GM19467 (cell line): ENCODE results near the gene HENMT1.

Experiments
- ATAC-seq: cut with Tn5 transposase; IDR thresholded peaks from one replicate; pipeline ENCODE4 v1.9.1; 2021; ENCODE audit warnings: mild to moderate bottlenecking, moderate library complexity; ENCODE audit not compliant: unreplicated experiment

HENMT1 gene

DNA sequence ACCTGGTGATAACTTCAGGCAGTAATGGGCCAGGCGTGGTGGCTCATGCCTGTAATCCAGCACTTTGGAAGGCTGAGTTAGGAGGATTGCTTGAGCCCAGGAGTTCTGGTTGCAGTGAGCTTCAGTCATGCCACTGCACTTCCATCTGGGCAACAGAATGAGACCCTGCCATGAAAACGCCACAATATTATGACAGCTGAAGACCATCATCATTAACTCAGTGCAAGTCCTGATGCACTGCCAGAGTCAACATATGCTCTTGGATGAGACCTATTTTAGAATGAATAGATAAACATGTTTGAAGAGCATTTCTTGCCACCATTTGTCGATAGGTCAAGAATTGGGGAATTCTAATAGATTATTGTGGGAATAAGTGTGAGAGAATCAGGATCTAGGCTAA lies 26.4 kb downstream of the HENMT1 start:
- ATAC-seq, result no peak

DNA sequence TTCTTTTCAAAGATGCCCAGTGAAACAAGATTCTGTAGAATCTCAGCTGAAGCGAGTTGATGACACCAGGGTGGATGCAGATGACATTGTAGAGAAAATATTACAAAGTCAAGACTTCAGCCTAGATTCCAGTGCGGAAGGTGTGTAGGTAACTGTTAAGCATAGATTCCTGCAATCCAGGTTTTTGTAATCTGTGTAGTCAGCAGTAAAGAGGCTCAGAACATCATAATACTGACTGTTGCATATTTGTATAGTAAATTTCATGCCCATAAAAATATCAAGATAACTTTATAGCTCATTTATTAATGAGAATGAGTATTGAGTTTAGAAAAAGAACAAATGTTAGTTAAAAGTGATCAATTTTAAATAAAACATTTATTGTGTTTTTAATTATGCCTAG lies 32.2 kb downstream of the HENMT1 start:
- ATAC-seq, result no peak

DNA sequence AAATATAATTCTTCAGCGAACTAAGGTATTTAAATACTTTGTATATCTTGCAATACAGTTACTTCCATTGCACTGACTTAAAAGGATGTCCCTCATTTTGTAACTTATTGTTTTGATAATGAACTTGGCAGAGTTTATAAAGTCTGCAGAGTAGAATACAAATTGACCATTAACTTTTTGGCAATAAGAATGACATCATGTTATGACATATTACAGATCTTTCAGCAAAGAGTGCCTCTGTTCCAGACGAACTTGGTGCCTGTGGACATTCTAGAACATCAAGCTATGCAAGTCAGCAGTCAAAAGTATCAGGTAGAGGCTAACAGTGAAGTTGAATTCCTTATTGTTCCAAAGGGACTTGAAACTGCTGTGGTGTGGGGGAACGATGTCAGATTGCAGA lies 32.9 kb downstream of the HENMT1 start:
- ATAC-seq, result no peak

DNA sequence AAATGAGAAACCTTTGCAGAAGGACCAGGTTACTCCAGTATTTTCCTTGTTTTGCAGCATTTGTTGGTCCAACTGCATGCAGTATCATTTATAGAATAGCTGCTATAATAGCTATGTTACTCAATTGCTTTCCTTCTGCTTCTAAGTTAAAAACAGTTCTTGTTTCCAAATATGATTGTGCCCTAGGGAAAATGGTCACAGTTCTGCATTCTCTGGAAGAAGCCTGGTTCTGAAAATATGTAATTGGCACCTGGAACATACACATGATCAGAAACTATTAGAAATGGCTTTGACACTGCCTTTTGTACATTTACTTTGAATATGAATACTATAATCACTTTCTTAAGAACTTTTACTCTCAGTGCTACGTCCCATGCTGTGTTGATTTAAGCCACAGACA lies 33.6 kb downstream of the HENMT1 start:
- ATAC-seq, result no peak

DNA sequence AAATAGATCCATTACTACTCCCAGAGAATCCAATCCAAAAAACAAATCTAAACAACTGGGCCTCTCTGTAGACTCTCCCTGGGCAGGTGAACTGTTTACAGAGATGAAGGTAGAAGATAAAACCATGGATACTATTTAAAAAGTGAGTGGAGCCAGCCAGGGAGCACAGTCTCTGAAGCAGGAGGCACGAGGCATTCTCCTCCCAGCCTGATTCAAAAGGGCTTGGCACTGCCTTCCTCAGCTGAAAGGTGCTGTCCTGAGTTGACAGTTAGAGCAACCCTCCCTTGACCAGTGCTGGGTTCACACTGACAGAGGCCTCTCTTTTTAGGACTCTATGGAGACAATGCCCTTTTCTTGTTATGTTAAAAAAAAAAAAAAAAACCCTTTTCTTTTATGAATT lies 36.8 kb downstream of the HENMT1 start:
- no peak for ATAC-seq

DNA sequence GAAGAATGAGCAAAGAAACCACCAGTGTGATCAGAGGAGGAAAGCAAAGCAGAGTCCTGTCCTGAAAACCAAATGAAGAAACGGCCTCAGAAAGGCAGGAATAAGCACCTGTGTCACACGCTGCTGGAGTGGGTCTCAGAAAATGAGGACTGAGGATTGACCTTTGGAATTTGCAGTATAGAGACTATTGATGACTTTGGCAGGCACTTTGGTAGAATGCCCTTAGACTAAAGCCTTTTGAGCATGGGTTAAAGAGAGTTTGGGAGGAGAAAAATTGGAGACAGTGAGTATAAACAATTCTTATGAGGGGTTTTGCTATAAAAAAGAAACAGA lies 43.2 kb downstream of the HENMT1 start:
- no peak for ATAC-seq

DNA sequence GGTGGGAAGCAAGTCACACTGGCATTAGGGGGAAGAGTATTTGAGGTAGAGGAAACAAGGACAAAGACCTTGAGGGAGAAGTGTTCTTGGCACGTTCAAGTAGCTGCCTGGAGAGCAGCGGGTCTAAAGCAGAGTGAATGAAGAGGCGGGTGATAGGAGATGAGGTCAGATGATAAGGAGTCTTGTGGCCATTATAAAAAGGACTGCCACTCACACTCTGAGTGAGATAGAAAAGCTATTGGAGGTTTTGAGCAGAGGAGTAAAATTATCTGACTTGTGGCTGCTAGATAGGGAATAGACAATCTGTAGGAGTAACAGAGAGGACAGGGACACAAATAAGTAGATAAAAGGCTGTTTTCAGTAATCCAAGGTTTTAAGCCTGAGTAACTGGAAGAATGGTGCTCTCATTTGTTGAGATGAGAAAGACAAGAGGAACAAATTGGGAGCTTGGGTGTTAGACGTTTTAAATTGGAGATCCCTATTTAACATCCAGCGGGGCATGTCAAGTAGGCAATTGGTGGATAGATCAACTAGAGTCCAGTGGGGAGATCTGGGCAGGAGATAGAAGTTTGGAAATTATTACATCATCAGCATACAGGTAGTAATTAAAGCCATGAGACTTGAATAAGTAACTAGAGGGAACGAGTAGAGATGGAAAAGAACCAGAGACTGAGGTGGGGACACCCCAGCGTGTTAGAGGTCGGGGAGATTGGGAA lies 43.7 kb downstream of the HENMT1 start:
- no peak for ATAC-seq

DNA sequence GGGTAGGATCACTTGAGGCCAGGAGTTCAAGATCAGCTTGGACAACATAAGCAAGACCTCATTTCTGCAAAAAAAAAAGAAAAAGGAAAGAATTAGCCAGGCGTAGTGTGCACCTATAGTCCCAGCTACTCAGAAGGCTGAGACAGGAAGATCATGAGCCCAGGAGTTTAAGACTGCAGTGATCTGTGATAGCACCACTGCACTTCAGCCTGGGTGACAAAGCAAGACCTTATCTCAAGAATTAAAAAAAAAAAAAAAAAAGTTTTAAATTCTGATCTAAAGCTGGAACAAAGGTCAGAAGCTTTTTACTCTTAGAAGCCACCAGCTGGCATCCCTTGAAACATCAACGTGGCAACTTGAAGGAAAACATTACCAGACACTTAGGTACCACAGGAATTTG lies 45.3 kb downstream of the HENMT1 start:
- no peak for ATAC-seq

DNA sequence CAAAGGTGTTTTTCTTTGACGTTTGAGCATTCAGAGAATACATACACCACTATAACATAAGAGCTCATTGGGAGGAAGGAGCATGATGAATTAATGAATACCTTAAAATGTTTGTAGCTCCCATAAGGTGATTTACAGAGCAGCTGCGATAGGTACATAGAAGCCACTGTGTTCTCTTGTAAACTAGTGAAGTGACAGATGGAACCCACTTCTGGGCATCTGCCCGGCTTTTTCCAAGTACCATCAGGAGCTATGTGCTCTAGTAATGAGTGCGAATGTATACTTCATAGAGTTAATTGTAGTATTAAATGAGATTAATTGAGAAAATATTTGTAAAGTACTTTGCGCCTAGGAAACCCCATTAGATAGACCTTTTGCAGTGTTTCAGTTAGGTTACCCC lies 48.4 kb downstream of the HENMT1 start:
- no peak for ATAC-seq

DNA sequence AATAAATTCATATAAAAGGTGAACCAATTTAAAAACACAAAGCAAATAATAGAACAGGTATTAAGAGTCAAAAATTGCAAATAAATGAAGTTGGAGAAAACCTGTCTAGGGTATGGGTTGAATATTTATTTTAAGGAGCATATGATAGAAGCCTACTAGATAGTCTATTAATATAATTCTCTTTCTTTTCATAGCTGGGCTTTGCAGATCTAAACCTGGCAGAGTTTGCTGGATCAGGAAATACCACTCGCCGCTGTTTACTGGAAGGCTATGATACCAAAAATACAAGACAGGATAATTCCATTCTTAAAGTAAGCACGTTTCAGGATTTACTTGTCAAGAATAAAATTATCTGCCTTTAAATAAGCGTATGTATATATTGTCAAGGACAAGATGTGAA lies 48.9 kb downstream of the HENMT1 start:
- ATAC-seq, result no peak

DNA sequence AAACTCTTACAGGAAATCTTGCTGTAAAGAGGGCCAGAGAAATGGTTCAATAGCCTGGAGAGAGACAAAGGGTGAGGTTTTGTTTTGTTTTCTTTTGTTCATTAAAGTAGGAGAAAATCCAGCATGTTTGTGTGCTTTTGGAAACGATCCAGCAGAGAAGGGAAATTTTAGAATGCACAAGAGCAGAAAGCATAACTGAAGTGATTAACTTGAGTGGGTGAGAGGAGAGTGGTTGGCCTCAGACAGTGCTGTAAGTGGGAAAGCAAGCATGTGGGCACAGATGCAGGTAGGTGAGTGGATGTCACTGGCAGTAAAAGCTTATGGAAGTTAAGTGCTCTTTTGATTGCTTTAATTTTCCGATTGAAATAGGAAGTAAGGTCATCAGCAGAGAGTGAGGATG lies 50.8 kb downstream of the HENMT1 start:
- ATAC-seq, result no peak

DNA sequence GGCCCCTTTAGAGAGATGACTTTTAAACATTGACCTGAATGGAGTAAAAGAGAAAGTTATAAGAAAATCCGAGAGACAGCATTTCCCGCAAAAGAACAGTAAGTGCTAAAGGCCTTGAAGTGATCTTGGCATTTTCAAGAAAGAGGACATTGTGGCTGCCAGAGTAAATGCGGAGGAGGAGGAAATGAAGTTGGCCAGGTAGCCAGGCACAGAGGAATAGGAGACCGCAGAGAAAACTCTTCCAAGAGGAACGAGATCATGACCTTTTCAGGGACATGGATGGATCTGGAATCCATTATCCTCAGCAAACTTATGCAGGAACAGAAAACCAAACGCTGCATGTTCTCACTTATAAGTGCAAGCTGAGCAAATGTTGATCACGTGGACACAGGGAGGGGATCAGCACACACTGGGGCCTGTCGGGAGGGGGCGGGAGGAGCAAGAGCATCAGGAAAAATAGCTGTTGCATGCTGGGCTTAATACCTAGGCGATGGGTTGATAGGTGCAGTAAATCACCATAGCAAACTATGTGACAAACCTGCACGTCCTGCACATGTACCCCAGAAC lies 51.3 kb downstream of the HENMT1 start:
- ATAC-seq, result no peak

DNA sequence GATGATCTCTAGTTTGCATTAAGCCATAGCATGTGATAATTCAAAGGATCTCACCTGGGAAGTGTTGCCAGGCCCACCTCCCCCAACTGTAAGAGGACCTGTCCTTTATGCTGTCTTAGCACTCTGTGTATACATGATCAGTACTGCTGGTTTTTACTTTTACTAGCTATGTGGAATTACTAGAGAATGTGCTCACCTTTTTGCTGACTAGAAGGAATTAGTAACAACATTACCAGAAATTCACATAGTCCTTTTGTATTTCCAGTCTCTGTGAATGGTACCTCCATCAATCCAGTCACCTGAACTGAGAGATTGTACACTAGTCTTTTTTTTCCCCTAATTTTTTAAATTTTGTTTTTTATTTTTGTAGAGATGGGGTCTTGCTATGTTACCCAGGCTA lies 54.4 kb downstream of the HENMT1 start:
- no peak for ATAC-seq

DNA sequence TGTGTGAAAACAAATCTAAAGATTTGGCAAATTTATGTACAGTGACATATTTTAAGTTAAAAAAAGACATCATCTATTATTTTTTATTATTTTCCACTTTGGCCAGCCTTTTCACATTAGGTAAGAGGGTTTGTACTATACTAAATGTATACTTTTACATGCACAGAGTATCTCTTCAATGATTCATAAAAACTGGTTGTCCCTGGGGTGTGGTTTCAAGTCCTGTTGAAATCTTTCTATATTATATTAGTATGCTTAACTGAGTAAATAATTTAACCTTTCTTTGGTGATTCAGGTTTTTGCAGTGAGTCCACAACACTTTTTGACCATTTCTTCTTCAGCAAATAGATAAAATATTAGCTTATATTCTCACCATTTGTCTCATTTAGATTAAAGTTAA lies 55.3 kb downstream of the HENMT1 start:
- no peak for ATAC-seq

DNA sequence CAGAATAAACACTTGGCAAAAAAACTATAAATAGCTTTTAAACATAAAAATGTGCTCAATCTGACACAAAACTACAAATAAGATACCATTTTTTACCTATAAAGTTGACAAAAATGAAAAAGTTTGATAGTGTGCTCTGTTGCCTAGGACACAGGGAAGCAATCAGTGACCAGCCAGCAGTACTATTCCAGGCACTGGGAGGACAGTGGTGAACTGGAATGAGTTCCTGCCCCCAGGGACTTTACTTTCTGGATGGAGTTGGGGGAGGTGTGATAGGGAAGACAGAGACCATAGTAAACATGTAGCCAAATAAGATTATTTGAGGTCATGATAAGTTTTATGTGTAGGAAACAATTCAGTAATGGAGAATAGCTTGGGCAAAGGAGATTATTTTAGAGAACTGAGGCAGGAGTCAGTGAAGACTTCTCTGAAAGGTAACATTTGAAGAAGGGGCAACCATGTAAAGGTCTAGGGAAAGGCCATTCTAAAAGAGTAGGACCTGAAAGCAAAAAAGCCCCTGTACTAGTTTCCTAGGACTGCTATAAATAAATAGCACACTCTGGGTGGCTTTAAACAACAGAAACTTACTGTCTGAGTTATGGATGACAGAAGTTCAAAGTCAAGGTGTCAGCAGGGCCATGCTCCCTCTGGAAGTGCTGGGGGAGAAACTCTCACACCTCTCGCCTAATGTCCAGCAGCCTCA lies 59.0 kb downstream of the HENMT1 start:
- no peak for ATAC-seq

DNA sequence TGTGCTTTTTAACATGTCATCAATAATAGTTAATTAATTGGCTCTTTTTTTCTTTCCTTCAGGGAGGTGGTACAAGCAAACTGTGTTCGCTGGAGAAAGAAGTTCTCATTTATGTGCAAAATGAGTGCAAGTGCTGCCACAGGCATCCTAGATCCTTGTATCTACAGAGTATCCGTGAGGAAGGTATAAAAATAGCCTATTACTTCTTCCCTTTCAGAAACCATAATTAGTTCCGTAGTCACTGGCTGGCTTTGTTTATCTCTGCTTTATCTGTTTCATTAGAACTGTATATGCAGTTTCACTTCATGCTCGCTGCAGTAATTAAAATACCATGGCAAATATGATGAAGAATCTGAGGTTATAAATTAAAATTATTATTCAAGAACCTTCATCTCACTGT lies 60.4 kb downstream of the HENMT1 start:
- ATAC-seq, result no peak

DNA sequence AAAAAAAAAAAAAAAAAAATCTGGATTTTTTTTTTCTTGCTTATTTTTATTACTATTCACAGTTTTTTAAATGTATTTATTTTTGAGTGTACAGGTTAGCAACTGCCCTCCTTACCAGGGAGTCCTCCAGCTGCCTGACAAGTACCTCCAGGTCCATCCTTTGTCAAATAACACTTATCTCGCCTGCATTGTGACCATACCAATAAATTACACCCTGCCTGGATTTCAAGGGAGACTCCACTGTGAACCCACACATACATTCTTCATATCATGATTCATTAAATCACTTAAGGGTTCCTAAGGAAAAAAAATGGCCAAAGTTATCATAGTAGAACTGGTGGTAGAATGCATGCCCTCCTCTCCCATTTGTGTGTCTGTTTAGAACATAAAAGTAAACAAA lies 62.6 kb downstream of the HENMT1 start:
- ATAC-seq, result no peak
